IMR-90 (cell line): ENCODE data around the gene C19orf73. TPM values are rescaled to one million over a fixed set of nuclear protein-coding genes. Genes with fewer than 3 reads are reported as not detected.

Experiments
- ATAC-seq: fragments of 200-7000 bp; cut with Tn5 transposase; 2 replicates; pipeline ENCODE4 v1.9.1; 2020; ENCODE audit warnings: low read depth, mild to moderate bottlenecking, moderate library complexity
- BruUV-seq: library from RNA; stranded (reverse); fragments of 400-500 nt; replicated peaks from 2 replicates; lab custom pipeline; 2021; lab: Mats Ljungman, UMichigan
- CTCF ChIA-PET: fragments of 300-600 bp; formaldehyde crosslinking; extraction: SDS; loops from one replicate; lab custom pipeline; 2021; ENCODE audit warnings: antibody characterized with exemption; lab: Yijun Ruan, JAX
- POLR2A ChIA-PET: fragments of 300-600 bp; sonication (Branson Sonifier 250); formaldehyde crosslinking; loops from one replicate; lab custom pipeline; 2022; ENCODE audit warnings: antibody characterized with exemption; ENCODE audit not compliant: unreplicated experiment; lab: Charles Lee
- DNase-seq: peaks from one replicate; pipeline ENCODE4 v3.0.0; 2013
- H2AFZ ChIP-seq: replicated peaks from 2 replicates; pipeline ENCODE3; 2013; ENCODE audit warnings: low read length, mild to moderate bottlenecking; ENCODE audit not compliant: poor library complexity
- H2AK5ac ChIP-seq: 2 replicates; pipeline ENCODE4 v1.6.1; 2013; ENCODE audit warnings: low read depth, low read length, inconsistent platforms
- H2AK9ac ChIP-seq: replicated peaks from 2 replicates; pipeline ENCODE3; 2013; ENCODE audit warnings: mild to moderate bottlenecking, low read depth, low read length, moderate library complexity; ENCODE audit not compliant: poor library complexity
- H2BK120ac ChIP-seq: 2 replicates; pipeline ENCODE4 v1.6.1; 2013; ENCODE audit warnings: low read depth, low read length, inconsistent platforms
- H2BK15ac ChIP-seq: 3 replicates; pipeline ENCODE4 v1.6.1; 2013; ENCODE audit warnings: low read depth, low read length, inconsistent platforms
- H2BK20ac ChIP-seq: 2 replicates; pipeline ENCODE4 v1.6.1; 2013; ENCODE audit warnings: low read depth, mild to moderate bottlenecking, inconsistent platforms, low read length, moderate library complexity
- H2BK5ac ChIP-seq: 2 replicates; pipeline ENCODE4 v1.6.1; 2013; ENCODE audit warnings: mild to moderate bottlenecking, low read depth, low read length, inconsistent platforms; ENCODE audit not compliant: poor library complexity, severe bottlenecking
- H3K14ac ChIP-seq: replicated peaks from 2 replicates; pipeline ENCODE4 v1.6.1; 2013; ENCODE audit warnings: low read depth, low read length, inconsistent platforms
- H3K18ac ChIP-seq: 2 replicates; pipeline ENCODE4 v1.6.1; 2013; ENCODE audit warnings: low read depth, low read length, control low read depth
- H3K23ac ChIP-seq: 2 replicates; pipeline ENCODE4 v1.6.1; 2013; ENCODE audit warnings: low read depth, low read length, inconsistent platforms
- H3K27ac ChIP-seq: 2 replicates; pipeline ENCODE4 v1.5.1; 2013; ENCODE audit warnings: mild to moderate bottlenecking, control low read depth, low read length; ENCODE audit not compliant: insufficient read depth
- H3K27me3 ChIP-seq: 2 replicates; pipeline ENCODE4 v1.6.1; 2013; ENCODE audit warnings: low read length; ENCODE audit not compliant: control insufficient read depth, insufficient read depth
- H3K36me3 ChIP-seq: 2 replicates; pipeline ENCODE4 v1.6.1; 2013; ENCODE audit warnings: low read length, mixed read lengths; ENCODE audit not compliant: control insufficient read depth, insufficient read depth
- H3K4ac ChIP-seq: 2 replicates; pipeline ENCODE4 v1.6.1; 2013; ENCODE audit warnings: low read depth, low read length, inconsistent platforms
- H3K4me1 ChIP-seq: 2 replicates; pipeline ENCODE4 v1.6.1; 2013; ENCODE audit warnings: low read length, mixed read lengths; ENCODE audit not compliant: control insufficient read depth, insufficient read depth
- H3K4me2 ChIP-seq: 2 replicates; pipeline ENCODE4 v1.6.1; 2013; ENCODE audit warnings: low read depth, mild to moderate bottlenecking, control low read depth, low read length, moderate library complexity
- H3K4me3 ChIP-seq: 2 replicates; pipeline ENCODE4 v1.5.1; 2013; ENCODE audit warnings: low read depth, mild to moderate bottlenecking, control low read depth, low read length, moderate library complexity; ENCODE audit not compliant: insufficient read depth
- H3K56ac ChIP-seq: 2 replicates; pipeline ENCODE4 v1.6.1; 2013; ENCODE audit warnings: low read length, inconsistent platforms; ENCODE audit not compliant: insufficient read depth; ENCODE audit errors: extremely low read depth
- H3K79me1 ChIP-seq, 2 experiments: 2 replicates each; pipeline ENCODE4 v1.6.1; 2013; ENCODE audit warnings: low read length in 2 of 2, inconsistent platforms in 1 of 2, low read depth in 1 of 2
- H3K9ac ChIP-seq: 2 replicates; pipeline ENCODE4 v1.6.1; 2013; ENCODE audit warnings: low read depth, low read length, control low read depth
- H3K9me1 ChIP-seq: 2 replicates; pipeline ENCODE4 v1.6.1; 2013; ENCODE audit warnings: low read length, inconsistent platforms; ENCODE audit not compliant: insufficient read depth
- H3K9me3 ChIP-seq: 2 replicates; pipeline ENCODE4 v1.6.1; 2013; ENCODE audit warnings: low read length; ENCODE audit not compliant: control insufficient read depth, insufficient read depth
- H4K20me1 ChIP-seq: 2 replicates; pipeline ENCODE4 v1.6.1; 2013; ENCODE audit warnings: low read length, inconsistent platforms; ENCODE audit not compliant: insufficient read depth
- H4K5ac ChIP-seq: 2 replicates; pipeline ENCODE4 v1.6.1; 2013; ENCODE audit warnings: mild to moderate bottlenecking, low read depth, low read length, control low read depth
- H4K8ac ChIP-seq, 2 experiments: 2 replicates each; pipeline ENCODE4 v1.6.1; 2013; ENCODE audit warnings: low read depth in 2 of 2, low read length in 2 of 2, control low read depth in 1 of 2, inconsistent platforms in 1 of 2
- H4K91ac ChIP-seq: 2 replicates; pipeline ENCODE4 v1.6.1; 2013; ENCODE audit warnings: low read depth, low read length, inconsistent platforms; ENCODE audit not compliant: insufficient read depth
- BHLHE40 ChIP-seq: fragments of 150-350 bp; IDR thresholded peaks from 2 replicates; pipeline ENCODE4 v1.6.1; 2016; ENCODE audit warnings: mild to moderate bottlenecking, low read depth, low read length
- CEBPB ChIP-seq: IDR thresholded peaks from 2 replicates; pipeline ENCODE4 v1.6.1; 2012; ENCODE audit warnings: low read depth, low read length, improper control_type of control experiment
- CHD1 ChIP-seq: IDR thresholded peaks from 2 replicates; pipeline ENCODE4 v1.6.1; 2012; ENCODE audit warnings: low read depth, low read length, improper control_type of control experiment
- FOS ChIP-seq: fragments of 150-350 bp; IDR thresholded peaks from 2 replicates; pipeline ENCODE4 v1.6.1; 2016; ENCODE audit warnings: low read depth, low read length
- MAFK ChIP-seq: IDR thresholded peaks from 2 replicates; pipeline ENCODE4 v1.6.1; 2012; ENCODE audit warnings: low read depth, low read length, improper control_type of control experiment
- MAZ ChIP-seq: IDR thresholded peaks from 2 replicates; pipeline ENCODE4 v1.6.1; 2012; ENCODE audit warnings: low read depth, mild to moderate bottlenecking, low read length, improper control_type of control experiment, moderate library complexity, borderline replicate concordance
- MXI1 ChIP-seq: IDR thresholded peaks from 2 replicates; pipeline ENCODE4 v1.6.1; 2012; ENCODE audit warnings: low read depth, mild to moderate bottlenecking, low read length, moderate library complexity, borderline replicate concordance
- NFE2L2 ChIP-seq: fragments of 150-350 bp; IDR thresholded peaks from 2 replicates; pipeline ENCODE4 v1.6.1; 2016; ENCODE audit warnings: low read depth, mild to moderate bottlenecking, low read length
- POLR2A ChIP-seq: IDR thresholded peaks from 2 replicates; pipeline ENCODE4 v1.6.1; 2012; ENCODE audit warnings: mild to moderate bottlenecking, low read depth, low read length
- RAD21 ChIP-seq: IDR thresholded peaks from 2 replicates; pipeline ENCODE4 v1.6.1; 2012; ENCODE audit warnings: low read length, improper control_type of control experiment
- RCOR1 ChIP-seq: IDR thresholded peaks from 2 replicates; pipeline ENCODE4 v1.6.1; 2012; ENCODE audit warnings: mild to moderate bottlenecking, low read length, improper control_type of control experiment; ENCODE audit not compliant: insufficient replicate concordance
- RFX5 ChIP-seq: IDR thresholded peaks from 2 replicates; pipeline ENCODE4 v1.8.0; 2012; ENCODE audit warnings: low read depth, mild to moderate bottlenecking, low read length, moderate library complexity
- SMC3 ChIP-seq: fragments of 150-350 bp; IDR thresholded peaks from 2 replicates; pipeline ENCODE4 v1.6.1; 2016; ENCODE audit warnings: low read depth, mild to moderate bottlenecking, antibody characterized with exemption, low read length, moderate library complexity
- WGBS, 2 experiments: methylation state at CpG; one replicate each; pipeline versions ENCODE4 v1.1.5 to v1.1.7; 2013; ENCODE audit warnings: missing lambda C conversion rate in 2 of 2; ENCODE audit not compliant: insufficient read length in 1 of 2; ENCODE audit errors: extremely low coverage in 2 of 2; 5-methylcytosine and 5-hydroxymethylcytosine counted together
- dilution Hi-C: fragments of 300-500 bp; cut with HindIII; formaldehyde crosslinking; loops from one replicate; pipeline ENCODE4 v1.14.3; 2018; ENCODE audit warnings: low sequenced_read_pairs; ENCODE audit not compliant: unreplicated experiment
- in situ Hi-C: fragments of 300-500 bp; cut with MboI; formaldehyde crosslinking; loops from 3 replicates; pipeline ENCODE4 v1.14.3; 2019; ENCODE audit warnings: low sequenced_read_pairs, inconsistent platforms, mixed read lengths
- intact Hi-C: fragments of 100-400 bp; cut with micrococcal nuclease; formaldehyde crosslinking; loops from 2 replicates; pipeline ENCODE4 v1.10.0; 2022
- polyA plus RNA-seq, 3 experiments: library from polyadenylated mRNA; depleted of rRNA; stranded (reverse); fragments of >200 nt; gene quantifications; 2 replicates each; pipeline ENCODE4 v1.2.3, GENCODE V29; 2012; ENCODE audit warnings: low replicate concordance in 1 of 3
- total RNA-seq: library from RNA; depleted of rRNA; stranded (reverse); fragments of >200 nt; gene quantifications from 2 replicates; pipeline ENCODE4 v1.2.3, GENCODE V29; 2012
- TF ChIP-seq, protein P1 (sequence below): fragments of 150-350 bp; IDR thresholded peaks from 2 replicates; pipeline ENCODE4 v1.6.1; 2017; ENCODE audit warnings: mild to moderate bottlenecking, antibody characterized with exemption, low read length, low read depth
- TF ChIP-seq, protein P2 (sequence below): fragments of 150-350 bp; IDR thresholded peaks from 2 replicates; pipeline ENCODE4 v1.6.1; 2016; ENCODE audit warnings: low read depth, mild to moderate bottlenecking, low read length, moderate library complexity, borderline replicate concordance
- TF ChIP-seq, protein P3 (sequence below): conservative IDR thresholded peaks from 2 replicates; pipeline ENCODE4 v1.5.1; 2012; ENCODE audit warnings: mild to moderate bottlenecking, low read depth, low read length, improper control_type of control experiment

The C19orf73 gene
- total and polyA plus RNA-seq, 2 of the 4 experiments (the other 2 are of a cell fraction) = 1.2 TPM; not detected in 1

DNA sequence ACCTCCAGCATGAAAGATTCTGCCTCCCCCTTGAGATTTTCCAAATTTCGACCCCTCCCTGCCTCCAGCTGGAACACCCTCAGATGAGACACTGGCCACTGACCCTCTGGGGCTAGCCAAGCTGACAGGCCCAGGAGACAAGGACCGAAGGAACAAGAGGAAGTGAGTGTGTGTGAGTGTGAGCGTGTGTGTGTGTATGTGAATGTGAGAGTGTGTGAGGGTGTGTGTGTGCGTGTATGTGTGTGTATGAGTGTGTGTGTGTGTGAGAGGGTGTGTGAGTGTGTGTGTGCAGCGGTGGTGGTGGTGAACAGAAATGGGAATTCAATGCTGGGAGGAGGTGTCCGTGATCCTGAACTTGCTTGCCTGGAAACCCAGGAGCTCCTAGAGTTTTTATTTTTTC lies 22.4 kb upstream of the C19orf73 start:
- Histone ChIP-seq H2BK20ac (no peak overlapping the region), H3K9me3 (no peaks in the 10 kb centered on the region), H3K4me2 (no peak overlapping the region), H3K18ac (no peak overlapping the region), H3K4me1 (peaks cover 9% of the 10 kb centered on the region), H3K36me3 (no peaks in the 10 kb centered on the region), H2AK9ac (no peak overlapping the region), H3K4me3 (no peak overlapping the region), H2BK15ac (no peak overlapping the region), H2BK120ac (no peak overlapping the region), H3K14ac (no peak overlapping the region), H3K27me3 (no peaks in the 10 kb centered on the region), H4K91ac (no peak overlapping the region), H3K9me1 (peaks cover 3% of the 10 kb centered on the region; the same call in 1 of the 2 replicates), H3K23ac (no peak overlapping the region), H2BK5ac (peak overlapping the region; percentile 63), H4K5ac (no peak overlapping the region), H3K79me1 (no peaks in the 10 kb centered on the region), H4K8ac (no peak overlapping the region), H2AK5ac (no peak overlapping the region), H3K4ac (no peak overlapping the region), H4K20me1 (no peaks in the 10 kb centered on the region), H2AFZ (no peak overlapping the region), H3K56ac (no peak overlapping the region), H3K27ac (no peak overlapping the region), H3K9ac (no peak overlapping the region)
- TF ChIP-seq FOS (no peak), CEBPB (no peak), RCOR1 (no peak), MXI1 (no peak), NFE2L2 (no peak), POLR2A (no peak), MAZ (no peak), BHLHE40 (no peak), MAFK (no peak), RAD21 (no peak), SMC3 (no peak), RFX5 (no peak), CHD1 (no peak)
- TF ChIP-seq, protein P1, sequence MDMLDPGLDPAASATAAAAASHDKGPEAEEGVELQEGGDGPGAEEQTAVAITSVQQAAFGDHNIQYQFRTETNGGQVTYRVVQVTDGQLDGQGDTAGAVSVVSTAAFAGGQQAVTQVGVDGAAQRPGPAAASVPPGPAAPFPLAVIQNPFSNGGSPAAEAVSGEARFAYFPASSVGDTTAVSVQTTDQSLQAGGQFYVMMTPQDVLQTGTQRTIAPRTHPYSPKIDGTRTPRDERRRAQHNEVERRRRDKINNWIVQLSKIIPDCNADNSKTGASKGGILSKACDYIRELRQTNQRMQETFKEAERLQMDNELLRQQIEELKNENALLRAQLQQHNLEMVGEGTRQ = no peak
- TF ChIP-seq, protein P2, sequence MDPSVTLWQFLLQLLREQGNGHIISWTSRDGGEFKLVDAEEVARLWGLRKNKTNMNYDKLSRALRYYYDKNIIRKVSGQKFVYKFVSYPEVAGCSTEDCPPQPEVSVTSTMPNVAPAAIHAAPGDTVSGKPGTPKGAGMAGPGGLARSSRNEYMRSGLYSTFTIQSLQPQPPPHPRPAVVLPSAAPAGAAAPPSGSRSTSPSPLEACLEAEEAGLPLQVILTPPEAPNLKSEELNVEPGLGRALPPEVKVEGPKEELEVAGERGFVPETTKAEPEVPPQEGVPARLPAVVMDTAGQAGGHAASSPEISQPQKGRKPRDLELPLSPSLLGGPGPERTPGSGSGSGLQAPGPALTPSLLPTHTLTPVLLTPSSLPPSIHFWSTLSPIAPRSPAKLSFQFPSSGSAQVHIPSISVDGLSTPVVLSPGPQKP = no peak
- TF ChIP-seq, protein P3, sequence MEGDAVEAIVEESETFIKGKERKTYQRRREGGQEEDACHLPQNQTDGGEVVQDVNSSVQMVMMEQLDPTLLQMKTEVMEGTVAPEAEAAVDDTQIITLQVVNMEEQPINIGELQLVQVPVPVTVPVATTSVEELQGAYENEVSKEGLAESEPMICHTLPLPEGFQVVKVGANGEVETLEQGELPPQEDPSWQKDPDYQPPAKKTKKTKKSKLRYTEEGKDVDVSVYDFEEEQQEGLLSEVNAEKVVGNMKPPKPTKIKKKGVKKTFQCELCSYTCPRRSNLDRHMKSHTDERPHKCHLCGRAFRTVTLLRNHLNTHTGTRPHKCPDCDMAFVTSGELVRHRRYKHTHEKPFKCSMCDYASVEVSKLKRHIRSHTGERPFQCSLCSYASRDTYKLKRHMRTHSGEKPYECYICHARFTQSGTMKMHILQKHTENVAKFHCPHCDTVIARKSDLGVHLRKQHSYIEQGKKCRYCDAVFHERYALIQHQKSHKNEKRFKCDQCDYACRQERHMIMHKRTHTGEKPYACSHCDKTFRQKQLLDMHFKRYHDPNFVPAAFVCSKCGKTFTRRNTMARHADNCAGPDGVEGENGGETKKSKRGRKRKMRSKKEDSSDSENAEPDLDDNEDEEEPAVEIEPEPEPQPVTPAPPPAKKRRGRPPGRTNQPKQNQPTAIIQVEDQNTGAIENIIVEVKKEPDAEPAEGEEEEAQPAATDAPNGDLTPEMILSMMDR = no peak
- ChIA-PET CTCF (no interaction called here), POLR2A (interaction anchor here (0.6 kb wide), 1 partner anchor 23 kb away, joined by 8 read pairs; no protein-coding TSS in a partner anchor)
- in situ Hi-C loops = no loop called here
- intact Hi-C loops = no loop called here
- no TSS peak for BruUV-seq
- DNase-seq = no peak
- WGBS, 2 experiments = 13 to 100% methylated on average over 1 of the region's 6 CpGs
- ATAC-seq = no peak
- dilution Hi-C loops = no loop called here
